H1 (cell line): Measurements from ENCODE around the gene REPIN1. TPM values are rescaled to one million over a fixed set of nuclear protein-coding genes. Genes with fewer than 3 reads are reported as not detected.

Source experiments
- CTCF ChIA-PET: fragments of 300-600 bp; sonication (Branson Sonifier 250); formaldehyde crosslinking; loops from one replicate; lab custom pipeline; 2021; ENCODE audit not compliant: partially characterized antibody; lab: Charles Lee
- POLR2A ChIA-PET: fragments of 300-600 bp; sonication (Branson Sonifier 250); formaldehyde crosslinking; loops from one replicate; lab custom pipeline; 2021; ENCODE audit warnings: inconsistent platforms; ENCODE audit not compliant: partially characterized antibody; lab: Charles Lee
- DNase-seq, 2 experiments: peaks; one replicate each; pipeline versions ENCODE4 v3.0.0 to v3.0.0-alpha.2; 2010 to 2022; ENCODE audit warnings: low spot score in 2 of 2, low read depth in 1 of 2, mixed read lengths in 1 of 2
- FAIRE-seq: peaks from 2 replicates; lab custom pipeline; 2011; peaks lifted over from hg19 to GRCh38; lab: Jason Lieb, UNC
- H2AFZ ChIP-seq: 2 replicates; pipeline ENCODE4 v1.8.1; 2012; ENCODE audit warnings: low read length, inconsistent platforms
- H2AK5ac ChIP-seq: 2 replicates; pipeline ENCODE4 v1.6.1; 2013; ENCODE audit warnings: low read depth, low read length
- H2BK120ac ChIP-seq: replicated peaks from 2 replicates; pipeline ENCODE3; 2013; ENCODE audit warnings: low read depth, low read length, inconsistent platforms
- H2BK12ac ChIP-seq: 2 replicates; pipeline ENCODE4 v1.6.1; 2013; ENCODE audit warnings: low read depth, low read length
- H2BK15ac ChIP-seq: 2 replicates; pipeline ENCODE4 v1.6.1; 2013; ENCODE audit warnings: low read length
- H2BK20ac ChIP-seq: 2 replicates; pipeline ENCODE4 v1.6.1; 2013; ENCODE audit warnings: low read length
- H2BK5ac ChIP-seq: 2 replicates; pipeline ENCODE4 v1.6.1; 2013; ENCODE audit warnings: low read depth, low read length
- H3K14ac ChIP-seq: 2 replicates; pipeline ENCODE4 v1.6.1; 2013; ENCODE audit warnings: inconsistent platforms; ENCODE audit not compliant: insufficient read length
- H3K18ac ChIP-seq: 2 replicates; pipeline ENCODE4 v1.6.1; 2013; ENCODE audit warnings: low read length; ENCODE audit errors: extremely low read depth
- H3K23ac ChIP-seq: 2 replicates; pipeline ENCODE4 v1.6.1; 2013; ENCODE audit warnings: inconsistent platforms; ENCODE audit not compliant: insufficient read length
- H3K23me2 ChIP-seq: 2 replicates; pipeline ENCODE4 v1.6.1; 2013; ENCODE audit warnings: low read depth, low read length
- H3K27ac ChIP-seq: 2 replicates; pipeline ENCODE4 v1.6.1; 2011; ENCODE audit warnings: low read depth, low read length, inconsistent platforms
- H3K27me3 ChIP-seq, 4 experiments: replicated peaks in 1 of 4; 1 replicate in 1 of 4; 2 replicates in 3 of 4; pipeline versions ENCODE4 v1.6.1 to v1.8.1; 2011 to 2013; ENCODE audit warnings: low read length in 3 of 4, mild to moderate bottlenecking in 3 of 4, inconsistent platforms in 2 of 4, mixed read lengths in 2 of 4, moderate library complexity in 1 of 4; ENCODE audit not compliant: control insufficient read depth in 3 of 4, insufficient read depth in 3 of 4; ENCODE audit errors: extremely low read depth in 1 of 4
- H3K36me3 ChIP-seq, 4 experiments: 2 replicates each; pipeline versions ENCODE4 v1.6.1 to v1.8.1; 2011 to 2013; ENCODE audit warnings: mild to moderate bottlenecking in 4 of 4, low read length in 3 of 4, moderate library complexity in 2 of 4, control low read depth in 1 of 4, inconsistent platforms in 1 of 4; ENCODE audit not compliant: insufficient read depth in 4 of 4, control insufficient read depth in 2 of 4
- H3K4ac ChIP-seq: replicated peaks from 2 replicates; pipeline ENCODE3; 2013; ENCODE audit warnings: low read length, low read depth, mixed read lengths, inconsistent platforms; ENCODE audit not compliant: insufficient read length
- H3K4me1 ChIP-seq, 4 experiments: replicated peaks in 1 of 4; 1 replicate in 1 of 4; 2 replicates in 3 of 4; pipeline versions ENCODE4 v1.6.1 to v1.8.1; 2011 to 2013; ENCODE audit warnings: low read length in 3 of 4, inconsistent platforms in 2 of 4, mixed read lengths in 1 of 4; ENCODE audit not compliant: insufficient read depth in 4 of 4, control insufficient read depth in 3 of 4
- H3K4me2 ChIP-seq, 2 experiments: 2 replicates each; pipeline versions ENCODE4 v1.6.1 to v1.8.1; 2011 to 2013; ENCODE audit warnings: low read depth in 2 of 2, low read length in 2 of 2, control low read depth in 1 of 2, inconsistent platforms in 1 of 2, mild to moderate bottlenecking in 1 of 2; ENCODE audit not compliant: insufficient read depth in 1 of 2
- H3K4me3 ChIP-seq, 4 experiments: fragments of 200-600, 300-600 bp in 1 of 4; sonication (generic), shearing (Covaris generic), sonication (Bioruptor Twin) in 1 of 4; 2 replicates each; pipeline versions ENCODE4 v1.5.1 to v1.8.1; 2011 to 2016; ENCODE audit warnings: low read length in 4 of 4, low read depth in 3 of 4, control low read depth in 2 of 4, inconsistent platforms in 2 of 4, mild to moderate bottlenecking in 2 of 4, mixed read lengths in 1 of 4, moderate library complexity in 1 of 4; ENCODE audit not compliant: insufficient read depth in 2 of 4; ENCODE audit errors: extremely low read depth in 1 of 4
- H3K56ac ChIP-seq: replicated peaks from 2 replicates; pipeline ENCODE3; 2013; ENCODE audit warnings: low read depth, mild to moderate bottlenecking, mixed read lengths, low read length, inconsistent platforms; ENCODE audit not compliant: insufficient read length
- H3K79me1 ChIP-seq: 2 replicates; pipeline ENCODE4 v1.6.1; 2013; ENCODE audit warnings: low read depth, low read length, control low read depth
- H3K79me2 ChIP-seq, 2 experiments: 2 replicates each; pipeline versions ENCODE4 v1.6.1 to v1.8.1; 2012 to 2013; ENCODE audit warnings: low read length in 2 of 2, mild to moderate bottlenecking in 2 of 2, inconsistent platforms in 1 of 2; ENCODE audit not compliant: insufficient read depth in 2 of 2, control insufficient read depth in 1 of 2
- H3K9ac ChIP-seq, 4 experiments: replicated peaks in 1 of 4; 1 replicate in 1 of 4; 2 replicates in 3 of 4; pipeline versions ENCODE4 v1.6.1 to v1.8.1; 2011 to 2013; ENCODE audit warnings: low read depth in 3 of 4, low read length in 3 of 4, control low read depth in 2 of 4, mild to moderate bottlenecking in 2 of 4, moderate library complexity in 2 of 4, inconsistent platforms in 1 of 4; ENCODE audit errors: extremely low read depth in 1 of 4
- H3K9me3 ChIP-seq, 2 experiments: 2 replicates each; pipeline versions ENCODE4 v1.6.1 to v1.8.1; 2012 to 2013; ENCODE audit warnings: mild to moderate bottlenecking in 2 of 2, moderate library complexity in 2 of 2, control low read depth in 1 of 2, inconsistent platforms in 1 of 2, low read depth in 1 of 2, low read length in 1 of 2, mixed read lengths in 1 of 2; ENCODE audit not compliant: insufficient read depth in 2 of 2
- H4K20me1 ChIP-seq, 2 experiments: replicated peaks in 1 of 2; 2 replicates each; pipeline versions ENCODE3 to v1.8.1; 2011 to 2013; ENCODE audit warnings: inconsistent platforms in 2 of 2, low read length in 2 of 2, mild to moderate bottlenecking in 1 of 2; ENCODE audit not compliant: insufficient read depth in 2 of 2, control insufficient read depth in 1 of 2
- H4K5ac ChIP-seq: 2 replicates; pipeline ENCODE4 v1.6.1; 2013; ENCODE audit warnings: low read length, low read depth, mixed read lengths, inconsistent platforms; ENCODE audit not compliant: insufficient read length
- H4K8ac ChIP-seq: 2 replicates; pipeline ENCODE4 v1.8.0; 2013; ENCODE audit warnings: mild to moderate bottlenecking, moderate library complexity, low read length, inconsistent platforms; ENCODE audit not compliant: insufficient read depth; ENCODE audit errors: extremely low read depth
- H4K91ac ChIP-seq: replicated peaks from 2 replicates; pipeline ENCODE3; 2013; ENCODE audit warnings: low read length, mixed read lengths, inconsistent platforms; ENCODE audit not compliant: insufficient read length
- EZH2 ChIP-seq: fragments of 200-600 bp; sonication (generic); IDR thresholded peaks from 2 replicates; pipeline ENCODE4 v1.7.1; 2012; ENCODE audit warnings: low read depth, mild to moderate bottlenecking, moderate library complexity, low read length, inconsistent platforms; ENCODE audit not compliant: severe bottlenecking
- KDM4A ChIP-seq: IDR thresholded peaks from one replicate; pipeline ENCODE4 v1.7.1; 2012; ENCODE audit warnings: low read depth, mild to moderate bottlenecking, moderate library complexity, low read length, inconsistent platforms; ENCODE audit not compliant: severe bottlenecking
- POLR2A ChIP-seq, 2 experiments: IDR thresholded peaks; 1 replicate in 1 of 2; 2 replicates in 1 of 2; pipeline ENCODE4 v1.6.1; 2011; ENCODE audit warnings: low read depth in 2 of 2, low read length in 2 of 2, mild to moderate bottlenecking in 2 of 2; ENCODE audit errors: control extremely low read depth in 1 of 2
- POLR2AphosphoS5 ChIP-seq: IDR thresholded peaks from 2 replicates; pipeline ENCODE4 v1.6.1; 2011; ENCODE audit warnings: low read depth, low read length
- WGBS, 2 experiments: shearing (Covaris generic) in 1 of 2; methylation state at CpG; one replicate each; pipeline versions ENCODE4 v1.1.6 to v1.1.7; 2013 to 2015; ENCODE audit warnings: low lambda C conversion rate in 2 of 2, mixed read lengths in 2 of 2, inconsistent platforms in 1 of 2, low coverage in 1 of 2, missing lambda C conversion rate in 1 of 2; ENCODE audit not compliant: insufficient replicate concordance in 2 of 2, insufficient coverage in 1 of 2, insufficient read length in 1 of 2; ENCODE audit errors: extremely low coverage in 1 of 2, missing lambda C conversion rate in 1 of 2; 5-methylcytosine and 5-hydroxymethylcytosine counted together
- polyA plus RNA-seq, 7 experiments: library from polyadenylated mRNA; depleted of rRNA in 3 of 7; stranded (reverse) in 5 of 7; unstranded in 2 of 7; fragments of >200 nt in 5 of 7; fragments of 200-250 nt in 2 of 7; gene quantifications; 1 replicate in 5 of 7; 2 replicates in 1 of 7; 4 replicates in 1 of 7; pipeline versions ENCODE4 v1.2.1 to v1.2.3, GENCODE V29; 2011 to 2013; ENCODE audit warnings: missing spikeins in 2 of 7, mixed read lengths in 2 of 7
- total RNA-seq: library from RNA; stranded (reverse); fragmentation: NEBNext Ultra II Directional; extraction: Animal tissue kit (Norgen Biotek cat#: 25700); gene quantifications from 2 replicates; pipeline ENCODE4 v1.2.1, GENCODE V29; 2021

REPIN1 gene
- total and polyA plus RNA-seq, 2 of the 8 experiments (the other 6 are each of a cell fraction or from before 2014, with no cell fraction given): 98.6 to 125 TPM

- TF ChIP-seq KDM4A (no peak), EZH2 (peak; percentile 17), POLR2AphosphoS5 (peak; percentile 9; the same call in 1 of the 2 replicates), POLR2A (IDR thresholded peaks at IDR 0.05; ENCODE audit: control extremely low read depth in 1 of 2, low read depth in 2 of 2, low read length in 2 of 2) (no peak; a peak in 1 of 3 replicates)
These were observed 35.7 kb downstream of the REPIN1 start for GRCh38 chr7:150404172-150404804.

More at GRCh38 chr7:150404172-150404804, 35.7 kb downstream of the REPIN1 start:
- Histone ChIP-seq H3K36me3 (peaks cover 3 to 9% (median 6%) of the 10 kb centered on the region in 4 experiments; a peak in 5 of 8 replicates), H3K9ac (peak overlapping the region in 3 of 4 experiments; percentile 70 to 79 (median 78); a peak in 5 of 7 replicates), H2AFZ (no peak overlapping the region), H3K4me3 (peak overlapping the region; percentile 49 to 79 (median 61)), H3K4me1 (peaks cover 40 to 65% (median 52%) of the 10 kb centered on the region in 4 experiments), H2BK5ac (peak overlapping the region; percentile 100), H3K27ac (peak overlapping the region; percentile 97), H4K20me1 (no peaks in the 10 kb centered on the region), H3K18ac (peak overlapping the region; percentile 100), H2BK120ac (peak overlapping the region; percentile 93), H3K23ac (no peak overlapping the region), H3K9me3 (no peaks in the 10 kb centered on the region), H2BK15ac (peak overlapping the region; percentile 48; the same call in 1 of the 2 replicates), H3K79me1 (peaks cover 5% of the 10 kb centered on the region), H3K4ac (peak overlapping the region; percentile 89), H2BK12ac (peak overlapping the region; percentile 100), H2AK5ac (peak overlapping the region; percentile 65; the same call in 1 of the 2 replicates), H2BK20ac (peak overlapping the region; percentile 98; the same call in 1 of the 2 replicates), H3K14ac (no peak overlapping the region), H4K5ac (peak overlapping the region; percentile 95), H3K56ac (peak overlapping the region; percentile 70), H4K8ac (peak overlapping the region; percentile 82; the same call in 1 of the 2 replicates), H4K91ac (peak overlapping the region; percentile 100), H3K23me2 (peaks cover 4% of the 10 kb centered on the region; the same call in 1 of the 2 replicates), H3K4me2 (peak overlapping the region; percentile 75 to 77), H3K79me2 (peaks cover 0 to 24% of the 10 kb centered on the region in 2 experiments; a peak in 2 of 4 replicates), H3K27me3 (no peaks in the 10 kb centered on the region)
- FAIRE-seq (no peak), DNase-seq (no peak)
- ChIA-PET CTCF (interaction anchor here (0.8 to 3.3 kb wide), 12 partner anchors 9 to 90 kb away, joined by 3 to 12 read pairs (median 4); no protein-coding TSS in a partner anchor), POLR2A (interaction anchor here (0.7 to 14.9 kb wide), 14 partner anchors 4 to 69 kb away, joined by 3 to 230 read pairs (median 6); partner anchors contain the start of gene REPIN1)
- WGBS, 2 experiments: 68% methylated on average over 16 of the region's 16 CpGs; no CpG with 5 or more reads in 1 of the 2 experiments
